HG03520 (cell line): ENCODE measurements around the gene MAD1L1.

Source experiments
- ATAC-seq: cut with Tn5 transposase; IDR thresholded peaks from one replicate; pipeline ENCODE4 v1.9.1; 2021; ENCODE audit warnings: mild to moderate bottlenecking, moderate library complexity; ENCODE audit not compliant: unreplicated experiment

Gene MAD1L1

DNA sequence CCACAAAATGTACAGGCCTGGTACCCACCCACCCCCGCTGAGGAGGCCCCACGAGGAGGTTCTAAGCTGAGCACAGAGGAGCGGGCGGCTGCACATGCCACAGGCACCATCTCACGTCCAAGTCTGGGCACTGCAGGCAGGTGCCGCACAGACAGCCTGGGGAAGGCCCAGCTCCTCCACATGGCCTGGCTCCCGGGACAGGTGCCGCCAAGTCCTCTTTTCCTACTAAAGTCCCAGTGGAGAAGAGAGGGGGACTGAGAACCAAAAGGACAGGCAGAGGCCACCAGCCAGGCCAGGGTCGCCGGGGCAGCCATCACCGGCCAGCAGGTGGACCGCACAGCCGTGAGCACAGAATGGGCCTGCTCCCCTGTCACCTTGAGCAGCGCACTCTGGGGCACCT lies 91.1 kb downstream of the MAD1L1 start:
- ATAC-seq, result no peak

DNA sequence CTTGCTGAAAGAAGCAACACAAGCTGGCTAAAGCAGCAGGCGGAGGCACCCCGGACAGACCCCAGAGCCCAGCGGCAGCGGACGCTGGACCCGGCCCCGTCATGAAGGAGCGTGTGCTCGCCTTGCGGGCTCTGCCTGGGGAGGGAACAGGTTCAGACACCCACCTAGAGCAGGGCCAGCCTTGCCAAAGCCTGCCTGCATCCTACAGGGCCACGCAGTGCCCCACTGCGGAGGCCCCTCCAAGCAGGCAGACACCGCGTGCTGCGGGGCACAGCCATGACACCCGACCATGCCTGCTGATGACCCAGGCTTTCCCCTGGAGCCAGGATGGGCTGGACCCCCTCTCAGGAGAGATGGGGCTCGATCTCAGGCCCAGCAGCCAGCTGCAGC lies 91.7 kb downstream of the MAD1L1 start:
- no peak for ATAC-seq

DNA sequence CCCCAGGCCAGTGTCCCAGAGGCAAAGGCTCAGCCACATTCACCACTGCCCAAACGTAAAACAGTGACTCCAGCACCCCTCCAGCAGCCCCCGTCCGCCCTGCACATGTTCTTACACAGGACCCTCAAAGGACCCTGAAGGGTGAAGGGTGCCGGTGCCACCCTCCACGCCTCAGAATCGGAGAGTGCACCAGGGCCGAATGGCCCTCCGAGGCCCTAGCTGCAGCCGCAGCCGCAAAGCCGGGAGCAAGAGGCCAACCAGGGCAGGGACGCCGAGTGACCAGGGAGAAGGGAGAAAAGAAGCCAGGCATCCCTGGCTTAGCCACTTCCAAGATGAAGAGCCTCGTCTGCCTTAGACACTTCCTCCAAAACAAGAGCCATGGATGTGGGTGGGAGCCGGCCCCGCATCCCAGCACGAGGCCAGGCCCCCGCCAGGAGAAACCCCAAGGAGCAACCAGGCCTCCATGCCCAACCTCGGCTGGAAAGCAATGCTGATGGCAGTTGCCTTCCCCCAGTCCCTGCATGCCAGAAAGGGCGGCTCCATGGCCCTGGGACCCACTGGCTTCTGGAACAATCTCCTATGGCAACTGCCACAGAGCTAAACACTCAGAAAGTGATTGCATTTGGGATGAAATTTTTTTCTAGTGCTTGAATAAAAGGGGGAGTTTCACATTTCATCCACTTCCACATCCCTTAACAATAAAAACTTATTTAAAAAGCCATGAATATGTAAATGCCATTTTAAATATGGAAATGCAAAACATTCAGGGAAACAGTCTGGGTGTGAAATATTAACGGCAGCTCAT lies 92.3 kb downstream of the MAD1L1 start:
- ATAC-seq, result no peak

DNA sequence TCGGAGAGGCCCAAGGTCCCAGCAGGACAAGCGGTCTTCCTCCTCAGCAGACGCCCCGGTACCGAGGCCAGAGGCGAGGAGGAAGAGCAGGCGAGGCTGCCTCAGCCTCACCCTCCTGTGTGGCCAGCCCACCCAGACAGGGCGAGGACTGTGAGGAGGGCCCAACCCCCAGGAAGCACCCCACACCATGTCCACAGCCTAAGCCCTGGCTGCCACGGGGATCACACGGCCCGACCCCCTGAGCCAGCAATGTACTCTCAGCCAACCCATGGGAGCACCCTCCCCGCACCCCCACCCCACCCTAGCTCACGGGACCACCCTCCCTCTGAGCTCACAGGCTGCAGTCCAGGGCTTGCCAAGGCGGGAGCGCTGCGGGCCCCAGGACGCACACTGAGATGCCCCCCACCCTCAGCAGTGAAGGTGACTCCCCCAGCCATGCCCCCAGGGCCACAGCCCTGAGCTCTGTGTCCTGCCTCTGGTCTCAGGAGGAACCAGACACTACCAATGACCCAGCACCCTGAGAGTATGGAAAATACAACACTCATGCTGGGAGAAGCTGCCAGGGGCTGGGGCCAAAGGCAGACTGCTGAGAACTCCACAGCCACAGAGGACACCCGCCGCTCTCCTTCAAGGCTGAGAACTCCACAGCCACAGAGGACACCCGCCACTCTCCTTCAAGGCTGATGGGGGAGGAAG lies 93.6 kb downstream of the MAD1L1 start:
- no peak for ATAC-seq

DNA sequence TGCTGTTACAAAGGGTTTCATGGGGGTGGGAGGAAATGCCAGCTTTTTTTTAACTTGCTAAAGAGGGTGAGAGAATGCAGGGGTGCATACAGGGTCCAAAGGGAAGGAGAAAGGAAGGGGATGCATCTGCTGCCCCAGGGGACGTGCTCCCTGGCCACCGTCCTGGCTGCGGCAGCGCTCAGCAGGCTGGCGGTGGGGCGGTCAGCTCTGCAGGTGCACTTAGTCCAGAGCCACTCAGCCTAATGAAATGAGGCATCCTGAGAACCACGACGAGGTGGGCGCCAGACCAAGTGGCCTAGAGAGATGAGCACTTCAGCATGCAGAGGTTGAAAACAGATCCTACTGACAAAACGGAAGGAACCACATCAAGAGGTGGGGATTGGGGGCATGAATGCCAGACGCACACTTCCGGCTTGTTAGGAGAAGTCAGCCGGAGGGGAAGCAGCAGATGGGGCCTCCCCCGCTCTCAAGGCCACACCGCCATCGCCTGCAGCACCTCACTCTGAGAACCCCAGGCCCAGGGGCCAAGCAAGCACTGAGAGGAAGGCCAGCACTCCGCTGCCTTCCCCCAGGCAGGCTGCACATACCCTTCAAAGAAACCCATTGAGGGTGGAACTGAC lies 94.5 kb downstream of the MAD1L1 start:
- no peak for ATAC-seq

DNA sequence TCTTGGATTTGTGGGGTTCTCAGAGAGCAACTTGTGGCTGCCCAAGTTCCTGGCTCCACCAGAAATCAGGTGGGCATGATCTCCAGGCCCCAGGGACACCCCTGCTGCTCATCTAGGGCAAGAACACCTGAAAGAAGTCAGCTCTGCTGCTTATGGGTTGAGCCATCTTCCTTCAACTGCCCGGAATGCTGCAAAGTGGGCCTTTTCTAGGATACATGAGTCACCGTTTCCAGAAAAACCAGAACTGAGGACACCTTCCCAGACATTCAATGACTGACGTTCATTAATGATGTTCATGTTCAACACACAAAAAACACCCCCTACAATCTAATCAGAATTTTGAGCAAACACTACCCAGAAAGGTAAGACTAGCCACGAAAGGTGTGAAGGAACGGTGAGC lies 98.0 kb downstream of the MAD1L1 start:
- ATAC-seq, result no peak

DNA sequence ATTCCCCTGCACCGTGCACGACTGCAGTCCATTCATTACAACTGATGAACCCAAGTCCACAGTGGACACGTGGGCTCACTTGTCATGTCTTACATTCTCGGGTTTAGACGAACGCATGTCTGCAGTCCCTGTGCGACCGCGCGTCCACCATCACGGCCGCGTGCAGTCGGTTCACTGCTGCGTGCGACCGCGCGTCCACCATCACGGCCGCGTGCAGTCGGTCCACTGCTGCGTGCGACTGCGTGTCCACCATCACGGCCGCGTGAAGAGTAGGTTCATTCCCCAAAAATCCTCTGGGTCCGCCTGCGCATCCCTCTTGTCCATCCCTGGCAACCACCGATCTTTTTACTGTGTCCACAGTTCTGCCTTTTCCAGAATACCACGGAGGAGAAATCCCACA lies 100.5 kb downstream of the MAD1L1 start:
- no peak for ATAC-seq

DNA sequence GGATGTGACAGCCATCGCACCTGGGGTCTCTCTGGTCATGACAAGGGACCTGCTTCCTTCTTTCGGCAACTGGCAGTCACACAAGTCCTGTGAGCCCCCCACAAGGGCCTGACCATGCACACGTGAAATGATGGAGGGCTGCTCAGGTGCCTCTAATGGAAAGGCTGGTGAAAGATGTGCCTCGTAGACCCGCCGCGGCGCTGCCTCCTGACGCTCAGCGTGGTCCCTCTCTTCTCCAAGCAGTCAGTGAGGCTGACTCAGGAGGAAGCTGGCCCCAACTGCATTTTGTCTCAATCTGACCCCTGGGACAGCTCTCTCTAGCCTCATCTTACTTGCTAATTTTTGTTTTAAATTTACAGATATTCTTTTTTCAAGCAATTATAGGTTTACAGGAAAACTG lies 100.9 kb downstream of the MAD1L1 start:
- no peak for ATAC-seq

DNA sequence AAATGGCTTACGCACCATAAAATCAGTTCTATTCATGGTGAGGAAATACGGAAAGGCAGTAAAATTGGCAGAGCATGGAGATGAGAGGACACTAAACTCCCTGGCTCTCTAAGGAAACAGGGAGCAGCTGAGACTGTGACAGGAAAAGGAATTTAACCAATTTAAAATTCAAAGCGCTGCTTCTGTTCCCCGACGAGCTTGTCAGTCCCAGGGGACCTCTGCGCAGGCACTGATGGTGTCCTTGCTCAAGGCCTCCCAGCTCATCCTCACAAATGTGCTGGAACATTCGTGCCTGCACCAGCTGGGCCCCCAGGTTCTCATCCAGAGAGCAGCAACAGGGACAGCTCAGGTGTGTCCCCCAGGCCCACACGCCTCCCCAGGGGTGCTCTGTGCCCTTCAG lies 101.4 kb downstream of the MAD1L1 start:
- ATAC-seq, result no peak

DNA sequence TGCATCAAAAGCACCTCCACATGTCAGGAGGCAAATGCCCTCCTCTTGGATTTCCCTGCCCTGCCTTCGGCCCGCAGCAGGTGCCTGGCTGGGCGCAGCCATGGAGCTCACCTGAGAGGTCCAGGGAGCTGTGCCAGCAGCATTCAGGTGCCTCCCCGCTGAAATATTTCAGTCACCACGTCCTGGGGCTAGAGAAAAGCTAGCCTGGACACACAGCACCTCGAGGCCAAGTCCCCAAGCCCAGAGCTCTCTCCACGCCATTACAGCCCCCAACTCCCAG lies 102.7 kb downstream of the MAD1L1 start:
- no peak for ATAC-seq

DNA sequence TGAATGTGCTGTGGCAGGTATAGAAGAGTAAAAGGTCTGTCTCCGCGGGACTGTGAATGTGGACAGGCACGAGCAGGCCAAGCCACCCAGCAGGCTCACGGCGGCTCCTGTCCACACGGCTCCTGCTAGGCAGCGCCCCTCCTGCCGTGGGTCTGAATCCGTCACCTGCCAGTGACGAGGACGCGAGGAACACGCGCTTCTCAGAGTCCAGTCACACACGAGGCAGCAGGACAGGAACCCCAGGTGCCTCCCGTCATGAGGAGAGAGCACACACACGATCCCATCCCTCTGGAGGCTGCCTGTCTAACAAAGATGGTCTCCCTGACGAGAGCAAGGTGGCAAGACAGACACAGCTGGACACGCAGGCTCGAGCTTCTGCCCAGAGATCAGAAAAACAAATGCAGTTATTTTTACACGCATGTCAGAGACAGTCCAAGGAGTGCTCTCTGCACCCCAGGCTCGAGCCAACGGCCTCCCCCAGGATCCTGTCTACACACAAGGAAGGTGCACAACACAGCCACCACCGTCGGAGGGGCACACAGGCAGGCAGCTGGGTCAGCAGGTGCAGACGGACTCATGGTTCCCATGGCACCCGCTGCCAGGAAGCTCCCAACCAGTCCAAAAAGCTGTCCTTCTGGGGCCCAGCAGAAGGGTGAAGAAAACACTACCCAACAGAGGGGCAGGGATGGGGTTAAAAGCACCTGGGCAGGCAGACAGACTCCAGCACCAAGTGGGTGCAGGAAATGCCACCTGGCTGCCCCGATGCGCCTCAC lies 103.2 kb downstream of the MAD1L1 start:
- no peak for ATAC-seq

DNA sequence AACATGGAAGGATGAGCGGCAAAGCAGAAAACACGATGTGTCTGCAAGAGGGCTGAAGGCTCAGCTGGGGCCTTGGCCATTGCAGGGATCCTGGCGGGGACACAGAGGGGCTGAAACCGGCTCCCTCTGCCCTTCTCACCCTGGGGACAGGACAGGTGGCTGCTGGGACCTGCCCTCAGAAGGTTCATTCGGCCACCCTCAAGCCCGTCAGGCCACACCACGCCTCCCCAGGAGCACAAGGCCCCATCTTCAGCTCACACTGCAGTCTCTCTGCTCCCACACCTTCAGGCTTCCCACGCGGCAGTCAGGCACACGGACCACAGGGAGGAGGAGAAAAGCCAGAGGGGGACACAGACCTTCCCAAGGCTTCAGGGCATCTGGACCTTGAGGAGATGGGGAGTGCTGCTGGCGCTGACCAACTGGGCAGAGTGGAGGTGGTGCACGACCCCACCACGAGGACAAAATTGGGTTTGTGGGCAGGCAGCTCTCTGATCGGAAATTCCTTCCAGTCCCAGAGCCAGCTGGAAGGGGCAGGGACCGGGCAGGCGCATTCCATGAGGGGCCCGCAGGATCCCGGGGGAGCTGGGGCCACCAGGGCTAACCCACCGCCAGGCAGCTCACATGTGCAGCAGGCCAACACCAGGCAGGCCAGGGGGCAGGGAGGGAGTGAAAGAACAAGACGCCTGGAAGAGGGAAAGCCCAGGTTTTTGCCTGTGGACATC lies 104.0 kb downstream of the MAD1L1 start:
- ATAC-seq, result no peak

DNA sequence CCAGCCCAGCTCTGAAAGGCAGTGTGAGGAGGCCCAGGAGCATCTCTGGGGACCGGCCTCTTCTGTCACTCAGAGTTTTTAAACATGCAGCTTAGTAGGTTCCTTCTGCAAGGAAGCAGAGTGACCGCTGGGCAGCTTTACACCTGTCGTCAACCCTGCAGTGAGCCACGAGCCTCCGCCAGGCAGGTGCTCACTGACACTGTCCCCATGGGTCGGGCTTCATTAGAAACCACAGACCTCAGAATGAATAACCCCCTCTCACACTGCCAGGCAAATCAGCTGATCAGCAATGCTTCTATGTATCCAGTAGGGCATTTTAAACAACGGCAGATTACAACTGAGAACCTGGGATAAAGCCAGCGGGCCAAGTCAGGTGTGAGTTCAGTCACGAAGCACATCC lies 106.1 kb downstream of the MAD1L1 start:
- no peak for ATAC-seq

DNA sequence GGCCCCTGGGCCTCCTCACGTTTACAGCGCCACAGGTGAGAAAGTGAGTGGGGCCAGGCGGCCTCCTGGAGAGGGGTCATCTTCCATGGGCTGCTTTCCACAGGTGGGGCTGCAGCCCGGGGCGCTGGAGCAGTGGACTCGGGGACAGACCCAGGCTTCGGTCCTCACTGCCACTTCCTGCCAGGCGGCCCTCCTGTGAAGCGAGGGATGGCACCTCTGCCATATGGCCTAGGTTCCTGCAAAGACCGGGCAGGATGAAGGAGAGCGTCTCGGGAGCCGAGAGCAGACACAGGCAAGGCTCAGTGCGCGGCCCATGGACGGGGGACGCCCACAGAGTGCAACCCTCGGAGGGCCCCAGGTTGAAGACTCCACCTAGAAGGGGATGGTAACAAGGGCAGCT lies 106.8 kb downstream of the MAD1L1 start:
- ATAC-seq, result no peak

DNA sequence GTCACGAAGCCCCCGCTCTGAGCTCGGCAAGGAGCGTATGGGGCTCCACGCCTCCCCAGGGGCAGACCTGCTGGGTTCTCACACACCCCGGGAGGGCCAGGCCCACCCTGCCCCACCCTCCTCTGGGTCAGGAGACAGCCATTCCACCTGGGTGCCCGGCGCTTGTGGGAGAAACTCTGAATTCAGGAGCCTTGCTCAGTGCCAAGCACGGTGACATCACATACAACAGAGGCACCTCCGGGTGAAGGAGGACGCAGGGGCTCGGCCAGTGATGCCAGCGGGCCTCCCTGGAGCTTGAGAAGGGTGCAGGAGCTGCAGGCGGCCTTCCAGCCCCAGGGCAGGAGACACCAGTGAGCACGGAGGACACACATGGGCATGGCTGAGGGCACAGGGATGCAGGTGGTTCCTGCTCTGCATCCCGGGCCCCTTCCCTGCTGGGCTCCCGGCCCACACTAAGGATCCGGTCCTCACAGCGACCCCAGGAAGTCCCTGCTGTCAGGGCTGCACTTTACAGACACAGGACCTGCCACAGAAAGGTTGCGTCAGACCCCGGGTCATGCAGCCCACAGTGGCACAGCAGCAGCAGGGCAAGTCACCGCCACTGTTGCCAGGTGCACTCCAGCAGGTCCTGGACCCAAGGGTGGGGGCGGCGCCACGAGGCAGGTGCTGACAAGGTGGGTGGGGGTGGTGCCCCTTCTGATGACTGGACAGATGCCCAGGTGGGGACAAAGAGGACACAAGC lies 108.0 kb downstream of the MAD1L1 start:
- no peak for ATAC-seq

DNA sequence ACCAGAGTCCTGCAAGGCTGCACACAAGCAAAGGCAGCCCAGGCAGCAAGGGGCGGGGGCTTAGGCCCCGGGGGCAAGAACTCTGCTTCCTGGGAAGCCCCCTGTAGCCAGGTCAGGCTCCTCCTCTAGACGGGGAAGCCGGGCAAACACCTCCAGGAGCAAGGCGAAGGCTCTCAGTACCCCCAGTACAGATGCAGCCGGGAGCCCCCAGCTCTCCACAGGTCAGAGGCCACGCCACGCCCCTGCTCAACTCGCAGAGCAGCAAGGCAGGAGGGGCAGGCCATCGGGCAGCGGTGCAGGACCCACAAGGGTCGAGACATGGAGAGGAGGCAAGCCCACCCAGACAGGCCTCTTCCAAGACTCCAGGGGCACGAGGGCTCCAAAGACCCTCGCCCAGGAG lies 108.8 kb downstream of the MAD1L1 start:
- no peak for ATAC-seq

DNA sequence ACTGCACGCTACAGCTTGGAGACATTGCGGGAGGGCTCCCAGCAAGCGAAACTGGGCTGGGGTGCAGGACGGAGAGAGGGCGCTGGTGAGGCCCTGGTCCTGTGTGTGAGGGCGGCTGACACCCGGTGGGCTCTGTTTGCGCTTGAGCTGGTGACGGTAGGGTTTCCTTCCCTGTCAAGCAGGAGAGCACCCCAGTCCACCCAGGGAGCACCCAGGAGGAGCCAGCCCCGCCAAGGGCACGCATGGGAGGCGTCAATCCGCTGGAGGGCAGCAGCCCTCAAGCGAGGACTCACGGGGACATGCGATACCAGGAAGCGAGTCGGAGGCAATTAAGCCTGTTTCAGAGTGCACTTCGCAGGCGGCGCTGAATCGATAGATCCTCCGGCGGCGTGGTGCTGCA lies 109.4 kb downstream of the MAD1L1 start:
- no peak for ATAC-seq

DNA sequence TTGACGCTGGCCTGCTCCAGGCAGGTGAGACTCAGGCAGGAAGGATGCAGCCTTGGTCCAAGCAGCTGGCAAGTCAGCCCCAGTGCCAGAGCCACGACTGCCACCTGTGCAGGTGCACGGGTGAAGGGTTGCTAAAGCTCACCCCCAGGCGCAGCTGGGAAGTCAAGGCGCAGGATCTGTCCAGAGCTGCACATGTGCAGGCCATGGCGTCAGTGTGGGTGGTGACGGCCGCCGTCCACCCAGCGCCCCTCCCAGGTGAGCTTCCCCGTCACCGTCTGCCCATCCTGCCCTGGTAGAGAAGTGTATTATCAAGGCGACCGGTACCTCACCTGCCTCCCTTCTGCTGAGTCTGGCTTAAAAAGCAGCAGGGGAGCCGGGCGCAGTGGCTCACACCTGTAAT lies 110.1 kb downstream of the MAD1L1 start:
- no peak for ATAC-seq

DNA sequence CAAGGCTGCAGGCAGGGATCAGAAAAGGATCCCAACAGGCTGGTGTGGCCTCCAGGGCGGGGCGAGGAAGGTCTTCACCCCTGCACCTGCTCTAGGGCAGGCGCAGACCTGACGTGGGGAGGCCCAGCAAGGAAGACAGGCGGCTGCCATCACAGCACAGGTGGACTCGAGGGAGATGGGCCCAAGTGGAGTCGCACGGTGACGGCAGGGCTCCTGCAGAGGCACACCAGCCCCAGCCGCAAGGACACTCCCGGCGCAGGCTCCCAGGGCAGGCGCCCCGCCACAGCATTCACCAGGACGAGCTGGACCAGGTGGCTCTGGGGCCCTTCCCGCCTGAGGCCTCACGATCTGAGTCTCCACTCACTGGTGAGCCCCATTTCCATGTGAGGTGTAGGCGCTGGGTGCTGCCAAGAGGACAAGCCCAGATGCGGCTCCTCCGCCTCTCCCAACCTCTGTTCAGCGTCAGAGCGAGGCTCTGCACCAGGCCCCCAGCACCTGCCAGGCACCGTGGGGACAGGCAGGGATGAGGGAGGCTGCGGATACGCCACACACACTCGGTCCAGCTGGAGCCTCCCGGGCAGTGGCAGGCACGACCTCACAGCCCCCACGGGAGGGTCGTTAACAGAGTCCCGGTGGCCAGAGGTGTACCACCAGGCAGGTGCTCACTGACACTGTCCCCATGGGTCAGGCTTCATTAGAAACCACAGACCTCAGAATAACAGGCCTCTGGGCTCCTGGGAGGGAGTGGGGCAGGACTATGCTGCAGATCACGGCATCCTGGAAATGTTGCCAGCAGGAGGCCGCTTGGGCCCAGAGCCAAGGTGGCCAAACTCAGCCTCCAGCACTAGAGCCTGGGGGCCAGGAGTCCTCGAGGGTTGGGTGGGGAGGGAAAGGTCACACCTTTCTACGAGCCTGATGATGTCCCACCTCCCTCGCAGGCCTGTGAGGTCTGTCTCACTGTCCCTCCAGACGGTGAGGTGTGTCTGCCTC lies 111.6 kb downstream of the MAD1L1 start:
- no peak for ATAC-seq
